Measurements from ENCODE around the gene ZFHX2. TPM values are rescaled to one million over a fixed set of nuclear protein-coding genes. Genes with fewer than 3 reads are reported as not detected.

The ZFHX2 gene
- polyA plus RNA-seq, 1 donor (not counting 4 experiments of a cell fraction or from before 2014, with no cell fraction given) = 0.18 TPM

DNA sequence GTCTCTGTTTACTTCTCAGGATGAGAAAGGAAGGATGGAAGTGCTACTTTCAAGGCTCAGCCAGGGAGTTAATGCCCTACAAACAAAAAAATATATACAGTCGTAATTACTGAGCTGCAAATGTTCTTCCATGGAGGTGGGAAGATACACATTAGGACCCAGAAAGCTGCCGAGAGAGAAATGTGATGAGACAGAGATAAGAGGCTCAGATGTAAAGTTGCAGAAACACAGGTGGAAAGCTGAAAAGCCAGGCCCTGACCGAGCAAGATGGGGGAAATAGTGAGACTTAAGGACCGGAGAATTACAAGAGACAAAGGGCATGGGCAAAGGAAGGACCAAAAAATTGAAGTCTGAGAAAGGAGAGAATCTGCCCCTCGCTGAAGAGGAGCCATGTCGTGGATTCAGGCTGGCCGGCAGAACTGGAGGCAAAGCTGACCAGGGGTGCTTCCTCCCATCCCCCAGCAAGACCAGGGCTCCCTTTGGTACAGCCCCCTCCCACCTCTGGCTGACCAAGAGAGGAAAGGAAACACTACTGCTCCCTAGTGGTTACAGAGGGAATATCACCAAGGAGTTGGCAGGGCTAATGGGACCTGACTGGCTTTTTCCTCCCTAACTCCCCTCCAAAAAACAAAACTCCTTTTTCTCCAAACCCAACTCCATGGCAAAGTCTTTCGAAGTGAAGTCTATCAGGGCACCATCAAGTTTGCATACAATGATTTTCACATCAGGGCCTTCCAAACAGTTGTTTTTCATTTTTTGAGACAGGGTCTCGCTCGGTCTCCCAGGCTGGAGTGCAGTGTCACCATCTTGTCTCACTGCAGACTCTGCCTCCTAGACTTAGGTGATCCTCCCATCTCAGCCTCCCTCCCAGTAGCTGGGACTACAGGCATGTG lies 12.1 kb downstream of the ZFHX2 start:
- H4K20me1 ChIP-seq (ENCODE audit: control insufficient read depth, extremely low read depth, insufficient read depth, low read length) = no peaks in the 10 kb centered on the region
- H3K4me2 ChIP-seq (ENCODE audit: control insufficient read depth, extremely low read depth, insufficient read depth, low read depth, low read length) = no peak overlapping the region
- no peaks in the 10 kb centered on the region for H3K27me3 ChIP-seq (ENCODE audit: control insufficient read depth, extremely low read depth, insufficient read depth, low read length)
- no peaks in the 10 kb centered on the region for H3K9me1 ChIP-seq (ENCODE audit: control insufficient read depth, extremely low read depth, insufficient read depth, low read length)
- FAIRE-seq = peak; percentile 67
- no peak overlapping the region for H3K9ac ChIP-seq (ENCODE audit: control insufficient read depth, extremely low read depth, insufficient read depth, low read length)
- no peak for DNase-seq (ENCODE audit: low read depth, low spot score)
- H3K36me3 ChIP-seq (ENCODE audit: control insufficient read depth in 2 of 2, extremely low read depth in 1 of 2, insufficient read depth in 2 of 2, low read length in 2 of 2) = no peaks in the 10 kb centered on the region
- no peak overlapping the region for H3K27ac ChIP-seq (ENCODE audit: control insufficient read depth, insufficient read depth, low read length)
- no peak overlapping the region for H3K4me3 ChIP-seq (ENCODE audit: control insufficient read depth in 2 of 3, extremely low read depth in 1 of 3, insufficient read depth in 2 of 3, low read depth in 1 of 3, low read length in 3 of 3)
- dilution Hi-C loops (cut with MboI; ENCODE audit: extremely low pct_ligation_motif_present, low sequenced_read_pairs) = no loop called here
- H3K79me2 ChIP-seq (ENCODE audit: control insufficient read depth, insufficient read depth, low read length) = no peaks in the 10 kb centered on the region
- H2AFZ ChIP-seq (ENCODE audit: control insufficient read depth, low read length) = no peak overlapping the region
- no peaks in the 10 kb centered on the region for H3K4me1 ChIP-seq (ENCODE audit: control insufficient read depth, extremely low read depth, insufficient read depth, low read length)
- no peaks in the 10 kb centered on the region for H3K9me3 ChIP-seq (ENCODE audit: control insufficient read depth, low read depth, low read length)
- no peak for TF ChIP-seq EZH2 (IDR thresholded peaks at IDR 0.05; ENCODE audit: low read length)
- peak; percentile 72 to 84 (median 79) for TF ChIP-seq CTCF (optimal IDR thresholded peaks at IDR 0.05 in 1 of 3, IDR thresholded peaks at IDR 0.05 in 1 of 3, conservative IDR thresholded peaks at IDR 0.05 in 1 of 3; ENCODE audit: extremely low read depth in 1 of 3, insufficient read depth in 2 of 3, low read length in 3 of 3)

- no peaks in the 10 kb centered on the region for H4K20me1 ChIP-seq (ENCODE audit: control insufficient read depth, extremely low read depth, insufficient read depth, low read length)
- dilution Hi-C loops (cut with MboI; ENCODE audit: extremely low pct_ligation_motif_present, low sequenced_read_pairs) = no loop called here
- H3K79me2 ChIP-seq (ENCODE audit: control insufficient read depth, insufficient read depth, low read length) = no peaks in the 10 kb centered on the region
- FAIRE-seq (no peak), DNase-seq (ENCODE audit: low read depth, low spot score) (no peak)
- no peaks in the 10 kb centered on the region for H3K9me3 ChIP-seq (ENCODE audit: control insufficient read depth, low read depth, low read length)
- H2AFZ ChIP-seq (ENCODE audit: control insufficient read depth, low read length) = no peak overlapping the region
- TF ChIP-seq EZH2 (IDR thresholded peaks at IDR 0.05; ENCODE audit: low read length) (no peak), CTCF (optimal IDR thresholded peaks at IDR 0.05 in 1 of 3, IDR thresholded peaks at IDR 0.05 in 1 of 3, conservative IDR thresholded peaks at IDR 0.05 in 1 of 3; ENCODE audit: extremely low read depth in 1 of 3, insufficient read depth in 2 of 3, low read length in 3 of 3) (no peak)
- no peaks in the 10 kb centered on the region for H3K36me3 ChIP-seq (ENCODE audit: control insufficient read depth in 2 of 2, extremely low read depth in 1 of 2, insufficient read depth in 2 of 2, low read length in 2 of 2)
- no peak overlapping the region for H3K9ac ChIP-seq (ENCODE audit: control insufficient read depth, extremely low read depth, insufficient read depth, low read length)
- no peaks in the 10 kb centered on the region for H3K9me1 ChIP-seq (ENCODE audit: control insufficient read depth, extremely low read depth, insufficient read depth, low read length)
- H3K27ac ChIP-seq (ENCODE audit: control insufficient read depth, insufficient read depth, low read length) = no peak overlapping the region
- no peaks in the 10 kb centered on the region for H3K27me3 ChIP-seq (ENCODE audit: control insufficient read depth, extremely low read depth, insufficient read depth, low read length)
- no peak overlapping the region for H3K4me3 ChIP-seq (ENCODE audit: control insufficient read depth in 2 of 3, extremely low read depth in 1 of 3, insufficient read depth in 2 of 3, low read depth in 1 of 3, low read length in 3 of 3)
- no peak overlapping the region for H3K4me2 ChIP-seq (ENCODE audit: control insufficient read depth, extremely low read depth, insufficient read depth, low read depth, low read length)
- no peaks in the 10 kb centered on the region for H3K4me1 ChIP-seq (ENCODE audit: control insufficient read depth, extremely low read depth, insufficient read depth, low read length)
Measured at GRCh38 chr14:23538785-23539184, 12.8 kb downstream of the ZFHX2 start.
